Measurements from ENCODE around the gene UBASH3B.

Gene UBASH3B

DNA sequence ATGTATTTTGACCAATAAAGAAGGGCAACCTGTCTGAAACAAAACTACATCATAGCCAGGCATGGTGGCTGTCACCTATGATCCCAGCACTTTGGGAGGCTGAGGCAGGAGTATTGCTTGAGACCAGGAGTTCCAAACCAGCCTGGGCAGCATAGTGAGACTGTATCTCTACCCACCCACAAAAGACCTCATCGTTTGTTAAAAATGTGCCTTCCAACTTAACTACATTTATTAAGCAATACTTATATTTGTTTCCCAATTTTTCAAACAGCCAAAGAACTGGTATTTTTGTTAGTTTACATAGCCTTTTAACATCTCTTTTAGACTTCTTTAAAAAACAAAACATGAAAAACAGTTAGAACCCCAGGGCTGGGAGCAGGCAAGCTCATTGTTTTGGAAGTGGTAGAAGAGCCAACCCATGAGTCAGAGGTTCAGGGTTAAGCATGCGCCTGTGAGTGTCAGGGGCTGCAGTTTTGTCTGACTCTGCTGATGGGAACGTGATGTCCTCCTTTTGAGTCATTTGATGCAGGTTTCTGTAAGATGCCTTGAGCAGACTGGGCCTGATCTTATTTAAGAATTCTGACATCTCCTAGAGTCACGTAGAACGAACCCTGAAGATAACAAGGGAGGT lies 128.9 kb downstream of the UBASH3B start:
- no peak for DNase-seq (ENCODE audit: low spot score)

DNA sequence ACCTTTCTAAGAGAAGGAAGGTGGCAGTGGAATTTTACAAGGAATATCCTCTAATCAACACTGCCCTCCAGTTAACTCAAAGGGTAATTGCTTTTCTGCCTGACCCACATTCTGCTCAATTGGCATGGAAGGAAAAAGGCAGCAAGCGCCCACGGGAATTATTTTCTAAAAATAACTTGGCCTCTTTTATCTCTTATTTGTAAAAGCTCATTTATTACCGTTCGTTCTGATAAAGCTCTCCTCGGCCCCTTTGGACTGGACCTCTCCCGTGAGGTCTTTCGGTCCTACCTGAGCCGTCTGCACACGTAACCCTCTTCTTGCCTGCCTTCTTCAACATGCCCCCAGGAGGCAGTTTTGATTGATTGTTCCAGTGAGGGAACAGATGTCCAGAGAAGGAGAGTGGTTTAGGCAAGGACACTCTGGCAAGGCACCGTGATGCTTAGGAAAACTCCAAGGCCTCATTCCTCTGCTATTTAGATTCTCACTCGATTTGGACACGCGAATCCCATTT lies 129.6 kb downstream of the UBASH3B start:
- DNase-seq (ENCODE audit: low spot score): no peak

DNA sequence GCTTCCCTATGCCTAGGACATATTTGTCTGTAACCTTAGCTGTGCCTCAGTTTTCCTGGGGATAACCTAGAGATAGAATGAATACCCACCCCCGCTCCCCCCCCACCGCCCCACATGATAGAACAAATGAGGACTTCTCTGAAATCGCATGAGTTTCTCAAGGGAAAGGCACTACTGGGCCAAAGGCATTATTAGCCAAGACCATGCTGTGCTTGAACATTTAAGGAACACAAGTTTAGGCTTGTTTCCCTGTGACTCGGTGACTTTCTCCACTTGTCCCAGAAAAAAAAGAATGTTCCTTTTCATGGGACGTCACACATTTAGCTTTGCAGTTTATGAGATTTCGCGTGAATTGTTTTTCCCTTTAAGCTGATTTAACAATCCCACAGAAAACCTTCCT lies 131.4 kb downstream of the UBASH3B start:
- DNase-seq (ENCODE audit: low spot score): no peak

DNA sequence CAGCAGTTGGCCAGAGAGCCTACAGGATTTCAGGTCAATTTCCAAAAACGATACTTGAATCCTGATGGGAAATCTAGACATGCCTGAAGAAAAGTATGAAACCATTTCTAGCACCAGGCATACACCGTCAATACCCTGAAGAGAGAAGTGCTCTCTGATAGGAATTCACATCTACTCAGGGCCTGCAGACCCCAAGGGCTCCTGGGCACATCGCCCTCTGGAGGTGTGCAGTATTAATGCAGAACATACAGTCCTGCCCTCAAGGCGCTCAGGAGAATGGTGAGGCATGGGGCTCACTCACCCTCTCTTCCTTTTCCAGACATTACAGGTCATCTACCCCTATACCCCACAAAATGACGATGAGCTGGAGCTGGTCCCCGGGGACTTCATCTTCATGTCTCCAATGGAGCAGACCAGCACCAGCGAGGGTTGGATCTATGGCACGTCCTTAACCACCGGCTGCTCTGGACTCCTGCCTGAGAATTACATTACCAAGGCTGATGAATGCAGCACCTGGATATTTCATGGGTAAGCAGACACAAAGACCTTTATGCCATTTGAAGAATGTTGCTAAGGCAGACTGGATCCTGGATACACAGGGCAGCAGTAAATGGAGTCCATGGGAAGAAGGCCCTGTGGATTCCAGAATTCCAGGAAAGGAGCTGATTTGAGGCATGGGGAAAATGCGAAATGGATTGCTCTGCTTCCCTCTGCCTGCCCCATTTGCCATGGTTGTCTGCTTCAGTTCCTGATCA lies 133.4 kb downstream of the UBASH3B start:
- DNase-seq (ENCODE audit: low spot score): no peak

DNA sequence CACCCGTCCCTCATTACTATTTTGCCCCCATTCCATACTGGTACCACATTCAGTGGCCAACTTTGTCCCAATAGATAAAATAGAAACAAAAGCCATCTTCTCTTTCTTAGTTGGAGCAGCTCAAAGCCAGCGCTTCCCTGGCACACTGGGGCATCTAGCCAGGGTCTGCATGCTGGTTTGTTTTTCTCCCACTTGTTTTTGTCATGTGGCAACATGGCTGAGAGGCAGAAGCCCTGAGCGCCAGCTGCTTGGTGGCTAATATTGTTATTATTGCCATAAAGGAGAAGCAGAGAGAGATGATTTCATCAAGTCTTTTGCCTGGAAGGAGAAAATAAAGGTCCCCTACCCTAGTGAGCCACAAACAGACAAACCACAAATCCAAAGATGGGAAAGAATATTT lies 134.4 kb downstream of the UBASH3B start:
- no peak for DNase-seq (ENCODE audit: low spot score)

DNA sequence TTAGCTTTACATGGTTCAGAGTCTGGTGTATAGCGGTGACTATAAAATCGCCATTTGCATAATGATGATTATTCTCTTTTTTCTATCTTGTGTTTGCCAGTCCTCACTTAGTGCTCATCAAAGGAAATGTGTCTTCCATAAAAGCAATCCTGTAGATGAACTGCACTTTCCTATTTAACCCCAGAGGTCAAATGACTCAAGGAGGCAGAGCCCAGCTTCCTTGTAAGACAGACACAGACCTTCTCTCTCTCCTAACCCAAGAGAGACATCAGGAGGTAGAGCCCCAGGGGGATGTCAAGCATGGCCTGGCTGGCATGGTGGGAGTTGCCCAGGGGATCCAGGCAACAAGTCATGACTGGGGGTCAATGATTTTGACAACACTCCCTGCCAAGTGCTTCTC lies 135.9 kb downstream of the UBASH3B start:
- DNase-seq (ENCODE audit: low spot score): no peak

DNA sequence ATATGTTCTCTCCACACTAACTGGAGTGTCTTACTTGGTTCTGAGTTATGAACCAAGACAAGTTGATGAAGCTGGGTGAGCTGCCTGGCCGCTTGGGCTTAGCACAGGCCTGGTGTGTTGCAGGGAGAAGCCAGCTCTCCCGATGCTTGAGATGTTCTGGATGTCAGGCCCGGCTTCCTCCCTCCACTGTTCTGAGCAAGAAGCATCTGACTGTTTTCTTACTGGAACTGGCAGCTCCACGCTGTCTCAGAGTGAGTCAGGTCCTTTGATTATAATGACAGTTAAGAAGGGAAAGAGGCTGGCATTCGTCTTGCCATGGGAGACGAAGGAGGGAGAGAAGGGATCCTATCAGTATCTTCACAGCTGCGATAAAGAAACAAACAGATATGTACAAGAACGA lies 136.3 kb downstream of the UBASH3B start:
- no peak for DNase-seq (ENCODE audit: low spot score)

DNA sequence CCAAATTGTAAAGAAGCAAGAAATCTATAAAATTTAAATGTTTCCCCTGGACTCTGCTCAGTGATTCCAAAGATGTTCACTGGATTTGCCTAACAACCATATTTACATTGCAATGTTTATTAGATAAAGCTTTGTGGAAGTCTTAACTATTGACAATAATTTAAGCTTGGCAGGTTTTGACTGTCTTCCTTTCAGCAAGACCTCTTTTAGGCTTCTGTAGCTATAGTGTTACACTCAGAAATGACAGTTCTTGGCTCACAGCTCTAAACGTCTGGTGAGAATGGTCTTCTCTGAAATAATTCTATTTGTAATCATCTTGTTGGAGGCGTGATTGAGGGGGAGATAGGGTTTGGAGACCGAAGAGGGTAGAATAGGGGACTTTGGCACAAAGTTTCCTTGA lies 138.0 kb downstream of the UBASH3B start:
- DNase-seq (ENCODE audit: low spot score): no peak

DNA sequence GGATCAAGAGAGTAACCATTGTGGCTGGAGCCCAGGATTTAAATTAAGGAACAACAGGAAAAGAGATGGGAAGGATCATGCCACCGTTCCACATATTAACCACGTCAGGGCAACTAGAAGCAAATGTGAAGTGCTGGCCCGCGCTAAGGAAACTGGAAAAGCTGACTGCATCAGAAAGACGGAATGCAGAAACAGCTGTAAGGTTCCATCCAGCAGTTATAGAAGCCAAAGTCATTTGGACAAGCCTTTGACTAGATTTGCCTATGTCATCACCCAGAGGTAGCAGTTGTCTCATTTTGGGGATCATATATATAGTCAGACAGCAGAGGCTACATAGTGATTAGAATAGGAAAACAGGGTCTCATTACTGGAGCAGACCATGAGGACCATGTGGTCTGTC lies 139.8 kb downstream of the UBASH3B start:
- DNase-seq (ENCODE audit: low spot score): no peak

DNA sequence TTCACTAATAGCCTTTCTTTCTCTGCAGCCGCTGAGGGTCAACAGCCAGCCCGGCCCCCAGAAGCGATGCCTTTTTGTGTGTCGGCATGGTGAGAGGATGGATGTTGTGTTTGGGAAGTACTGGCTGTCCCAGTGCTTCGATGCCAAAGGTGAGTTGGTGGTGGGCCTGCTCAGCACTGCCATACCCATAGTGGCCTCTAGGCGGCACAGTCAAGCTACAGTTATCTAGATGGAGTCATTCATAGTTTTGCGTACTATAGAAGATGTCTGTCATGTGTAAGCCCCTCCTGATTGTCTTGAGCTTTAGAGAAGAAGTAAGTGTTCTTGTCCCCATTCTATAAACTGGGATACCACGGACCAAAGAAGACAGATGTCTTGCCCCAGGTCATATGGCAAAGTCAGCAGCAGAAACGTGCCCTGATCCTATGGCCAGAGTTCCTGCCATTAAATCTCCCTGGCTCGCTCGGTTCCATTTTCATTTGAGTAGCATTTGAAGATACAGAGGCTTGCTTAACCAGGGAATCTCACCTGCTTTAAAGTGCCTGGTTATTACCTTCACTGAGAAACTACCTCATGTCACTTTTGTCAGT lies 140.7 kb downstream of the UBASH3B start:
- DNase-seq (ENCODE audit: low spot score): no peak

DNA sequence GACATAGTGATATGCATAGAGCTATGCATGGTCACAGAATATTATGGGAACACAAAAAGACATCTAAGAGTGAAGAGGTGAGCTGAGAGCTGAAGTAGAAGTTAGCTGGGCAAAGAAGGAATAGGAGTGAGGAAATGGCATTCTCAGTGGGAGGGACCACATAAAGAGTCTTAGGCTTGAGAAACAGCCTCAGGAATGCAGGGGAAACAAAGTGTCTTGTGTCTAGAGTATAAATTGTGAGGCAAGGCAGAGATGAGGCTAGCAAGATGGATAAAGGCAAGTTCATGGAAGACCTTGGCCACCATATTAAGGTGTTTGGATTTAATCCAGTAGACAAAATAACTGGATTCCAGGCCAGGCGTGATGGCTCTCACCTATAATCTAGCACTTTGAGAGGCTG lies 142.1 kb downstream of the UBASH3B start:
- DNase-seq (ENCODE audit: low spot score): no peak

DNA sequence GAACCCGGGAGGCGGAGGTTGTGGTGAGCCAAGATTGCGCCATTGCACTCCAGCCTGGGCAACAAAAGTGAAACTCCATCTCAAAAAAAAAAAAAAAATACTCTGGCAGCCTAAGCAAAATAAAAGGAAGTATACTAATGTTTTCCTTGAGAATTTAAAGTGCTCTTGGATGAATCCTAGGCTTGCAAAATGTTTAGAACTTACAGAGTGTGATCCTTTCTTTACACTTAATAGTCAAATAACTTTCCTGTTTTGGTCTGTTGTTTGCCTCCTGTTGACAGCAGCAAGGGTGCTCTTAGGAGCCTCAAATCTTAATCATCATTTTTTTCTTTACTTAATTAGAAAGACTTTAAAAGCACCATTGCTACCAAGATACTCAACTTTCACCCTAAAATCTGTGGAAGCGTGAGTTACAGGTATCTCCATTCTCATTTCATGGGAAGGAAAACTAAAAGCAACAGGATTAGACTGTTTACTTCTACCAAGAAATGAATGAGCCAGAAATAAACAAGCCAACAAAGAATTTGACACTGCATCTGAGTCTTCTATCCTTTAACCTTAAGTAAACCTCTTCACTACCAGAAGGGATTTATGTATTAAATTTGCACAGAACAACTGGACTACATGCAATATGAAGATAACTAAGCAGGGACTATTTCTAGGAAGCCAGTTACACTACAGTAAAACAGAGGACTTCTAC lies 144.0 kb downstream of the UBASH3B start:
- no peak for DNase-seq (ENCODE audit: low spot score)

DNA sequence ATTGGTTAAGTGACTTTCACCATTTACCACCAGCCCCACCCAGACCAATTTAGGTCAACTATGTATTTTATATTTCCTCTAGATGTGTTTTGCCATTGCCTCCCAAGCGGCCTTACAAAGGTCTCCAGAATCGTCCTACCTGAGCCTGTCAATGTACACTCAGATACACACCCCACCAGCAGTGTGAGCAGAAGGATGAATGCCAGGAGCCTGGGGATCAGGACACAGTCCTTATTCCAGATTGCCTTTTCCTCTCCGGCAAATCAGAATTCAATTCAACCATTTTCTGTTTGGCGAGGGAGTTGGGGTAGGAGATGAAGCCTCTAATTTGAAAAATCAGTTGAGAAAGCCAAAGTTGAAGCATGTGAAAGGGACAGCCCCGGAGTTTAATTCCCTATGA lies 147.4 kb downstream of the UBASH3B start:
- DNase-seq (ENCODE audit: low spot score): no peak

DNA sequence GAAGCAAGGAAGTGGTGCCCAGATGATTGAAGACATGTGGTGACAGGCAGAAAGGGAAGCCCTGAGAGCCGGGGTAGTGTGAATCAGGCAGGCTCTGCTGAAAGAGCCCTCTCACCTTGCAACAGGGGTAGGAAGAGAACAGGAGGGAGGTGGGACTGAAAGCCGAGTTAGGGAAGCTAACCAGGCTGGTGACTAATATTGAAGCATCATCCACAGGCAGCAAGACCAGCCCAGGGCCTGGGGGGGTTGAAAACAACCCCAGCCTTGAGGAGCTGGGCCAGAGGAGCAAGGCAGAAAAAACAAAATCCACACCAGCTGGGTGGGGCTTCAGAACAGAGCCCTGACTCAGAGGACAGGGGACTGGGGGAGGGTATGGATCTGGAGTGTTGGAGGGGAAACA lies 147.8 kb downstream of the UBASH3B start:
- DNase-seq (ENCODE audit: low spot score): no peak

DNA sequence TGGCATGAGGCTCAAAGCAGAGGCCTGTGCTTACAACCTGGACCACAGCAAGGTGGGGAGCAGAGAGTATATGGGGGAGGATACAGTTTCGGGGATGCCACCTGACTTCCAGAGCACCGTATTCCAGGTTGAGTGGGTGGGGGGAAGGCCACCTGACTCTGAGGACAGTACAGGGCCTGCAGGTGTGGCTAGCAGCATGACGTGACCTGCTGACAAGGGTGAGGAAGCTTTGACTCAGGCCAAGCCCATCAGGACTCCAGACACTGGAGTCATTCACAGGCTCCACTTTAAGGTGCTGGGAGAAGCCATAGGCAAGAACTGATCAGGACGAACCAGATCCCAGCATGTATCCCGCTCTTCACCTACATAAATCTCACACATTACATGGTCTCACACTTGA lies 148.2 kb downstream of the UBASH3B start:
- DNase-seq (ENCODE audit: low spot score): no peak

DNA sequence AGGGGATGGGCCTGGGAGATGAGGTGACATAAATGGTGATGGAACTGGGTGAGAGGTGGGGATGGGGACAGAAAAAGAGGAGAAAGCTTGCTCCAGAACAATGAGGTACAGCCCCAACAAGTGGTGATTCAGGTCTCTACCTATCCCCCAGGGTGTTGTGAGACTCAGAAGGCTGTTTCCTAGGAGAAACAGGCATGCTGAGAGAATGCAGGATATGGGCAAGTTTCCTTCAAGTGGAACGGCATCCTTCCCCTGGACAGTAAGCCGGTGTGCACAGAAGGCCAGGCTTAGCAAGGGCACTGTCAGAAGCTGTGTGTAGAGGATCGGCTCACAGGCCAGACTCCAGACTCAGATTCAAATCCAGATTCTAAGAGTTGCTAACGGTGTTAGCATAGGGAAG lies 148.6 kb downstream of the UBASH3B start:
- DNase-seq (ENCODE audit: low spot score): no peak

DNA sequence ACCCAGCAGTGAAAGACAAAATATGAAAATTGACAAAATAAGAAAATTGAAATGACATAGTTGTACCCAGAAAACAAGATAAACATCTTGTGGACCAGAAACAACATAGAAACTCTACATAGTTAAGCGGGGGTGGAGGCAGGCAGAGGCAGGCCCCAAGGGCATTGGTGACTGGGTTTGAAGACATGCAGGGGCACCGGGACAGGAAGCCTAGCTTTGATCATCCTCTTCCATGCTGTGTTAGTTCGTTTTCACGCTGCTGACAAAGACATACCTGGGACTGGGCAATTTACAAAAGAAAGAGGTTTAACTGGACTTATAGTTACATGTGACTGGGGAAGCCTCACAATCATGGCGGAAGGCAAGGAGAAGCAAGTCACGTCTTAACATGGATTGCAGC lies 149.3 kb downstream of the UBASH3B start:
- DNase-seq (ENCODE audit: low spot score): no peak

DNA sequence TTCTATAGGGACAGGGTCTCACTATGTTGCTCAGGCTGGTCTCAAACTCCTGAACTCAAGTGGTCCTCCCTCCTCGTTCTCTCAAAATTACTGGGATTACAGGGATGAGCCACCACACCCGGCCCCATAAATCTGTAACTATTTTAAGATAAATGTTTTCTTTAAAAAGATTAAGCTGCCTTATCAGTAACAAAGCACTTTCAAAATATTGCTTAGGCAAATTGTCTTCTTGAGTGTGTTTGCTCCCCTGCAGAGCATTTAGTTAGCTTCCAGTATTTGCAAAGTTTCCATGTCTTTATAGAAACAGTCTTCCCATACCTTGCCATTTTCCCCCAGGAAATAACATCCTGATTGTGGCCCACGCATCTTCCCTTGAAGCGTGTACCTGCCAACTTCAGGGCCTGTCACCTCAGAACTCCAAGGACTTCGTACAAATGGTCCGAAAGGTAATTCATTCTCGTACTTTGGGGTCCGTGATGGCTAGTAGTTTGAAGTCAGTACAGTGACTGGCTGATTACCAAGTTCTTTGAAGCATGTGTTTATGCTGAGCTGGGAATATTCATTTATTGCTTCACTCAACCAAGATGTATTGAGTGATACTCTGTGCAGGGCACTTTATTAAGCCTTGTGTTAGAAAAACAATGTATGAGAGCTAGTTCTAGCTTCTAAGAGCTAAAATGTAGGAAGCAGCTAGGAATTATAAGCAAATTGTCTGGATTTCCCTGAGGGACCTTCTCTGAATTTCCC lies 152.4 kb downstream of the UBASH3B start:
- no peak for DNase-seq (ENCODE audit: low spot score)

DNA sequence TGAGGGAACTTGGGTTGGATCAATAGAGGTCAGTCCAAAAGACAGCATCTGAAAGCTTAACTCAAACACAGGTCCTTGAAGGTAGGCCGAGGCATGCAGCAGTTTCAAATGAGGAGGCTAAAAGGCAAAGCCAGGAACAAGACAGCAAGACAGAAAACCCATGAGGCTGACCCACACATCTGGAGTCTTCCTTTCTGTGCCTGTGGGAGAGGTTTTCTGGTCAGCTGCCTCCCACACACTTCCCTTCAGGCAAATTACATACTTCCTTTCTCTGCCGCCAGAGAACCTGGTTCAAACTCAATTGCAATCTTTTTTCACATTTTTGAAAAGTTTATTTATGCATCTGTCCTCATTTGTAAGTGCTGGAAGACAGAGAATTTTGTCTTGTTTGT lies 153.0 kb downstream of the UBASH3B start:
- peak; percentile 71 for DNase-seq (ENCODE audit: low spot score)

DNA sequence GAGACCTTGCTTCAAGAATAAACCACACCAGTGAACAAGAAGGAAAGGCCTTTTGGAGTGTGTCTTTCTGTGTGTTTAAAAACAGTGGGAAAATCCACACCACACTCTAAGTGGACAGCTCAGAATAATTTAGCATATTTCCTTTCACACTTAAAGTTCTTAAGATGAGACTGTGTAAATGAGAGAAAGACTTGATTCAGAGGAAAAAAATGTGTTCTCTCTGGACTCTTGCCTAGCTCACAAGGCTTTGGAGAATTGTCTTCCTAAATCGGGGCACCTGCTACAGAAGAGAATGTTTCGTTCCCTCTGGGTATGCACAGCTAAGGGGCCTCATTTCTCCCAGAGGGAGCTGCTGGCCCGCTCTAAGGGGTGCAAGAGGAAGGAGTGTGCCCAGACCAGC lies 154.3 kb downstream of the UBASH3B start:
- no peak for DNase-seq (ENCODE audit: low spot score)

DNA sequence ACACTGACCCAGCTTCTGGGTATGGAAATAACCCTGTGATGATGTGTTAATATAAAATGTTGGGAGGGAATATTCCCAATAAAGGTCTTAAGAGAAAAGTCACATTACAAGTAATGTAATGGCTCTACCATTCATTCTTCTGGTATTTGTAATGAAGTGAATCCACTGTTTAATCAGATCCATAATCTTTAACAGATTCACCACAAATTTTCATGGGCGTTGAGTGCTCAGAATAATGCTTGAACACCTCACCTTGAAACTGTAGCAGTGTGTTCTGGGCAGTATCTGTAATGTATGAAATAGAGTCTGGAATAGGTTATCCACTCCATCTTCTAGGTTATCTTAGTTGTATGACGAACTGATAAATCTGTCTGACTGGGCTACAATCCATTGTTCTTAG lies 156.2 kb downstream of the UBASH3B start:
- DNase-seq (ENCODE audit: low spot score): no peak

DNA sequence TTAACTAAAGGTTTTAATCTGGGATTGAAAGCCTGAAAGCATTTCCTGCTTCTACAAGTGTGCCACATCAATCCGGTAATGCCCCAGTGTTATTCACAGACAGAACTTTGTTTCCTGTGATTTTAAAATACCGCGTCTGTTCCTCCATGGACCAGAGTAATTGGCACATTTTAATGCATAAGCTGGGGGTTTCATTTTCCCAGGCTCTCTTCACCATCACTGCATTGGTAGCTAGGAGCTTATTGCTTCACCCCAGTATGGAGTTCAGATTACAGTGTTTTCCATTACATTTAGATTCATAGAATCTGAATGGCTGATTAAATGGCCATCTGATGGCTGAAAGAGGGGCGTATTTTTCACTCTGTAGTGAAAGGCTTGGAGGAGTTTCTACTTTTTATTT lies 157.1 kb downstream of the UBASH3B start:
- no peak for DNase-seq (ENCODE audit: low spot score)

Measured in left forelimb (tissue), 1 donor.